Islet of Langerhans (tissue), 1 donor: Measurements from ENCODE around the gene UBXN7.
"Not testable (repeated sequence)": the region's sequence is repeated elsewhere in the genome, so short reads cannot be mapped to it uniquely, and the experiment has no call there.

ENCODE experiments used
- FAIRE-seq: peaks from one replicate; lab custom pipeline; 2011; peaks lifted over from hg19 to GRCh38; lab: Jason Lieb, UNC

UBXN7 gene

GRCh38 chr3:196316799-196317686, 115.2 kb downstream of the UBXN7 start:
- not testable (repeated sequence) for FAIRE-seq

GRCh38 chr3:196315821-196316220, 116.4 kb downstream of the UBXN7 start:
- no peak for FAIRE-seq

GRCh38 chr3:196314597-196314996, 117.6 kb downstream of the UBXN7 start:
- FAIRE-seq: no peak

GRCh38 chr3:196314086-196314485, 118.1 kb downstream of the UBXN7 start:
- FAIRE-seq: not testable (repeated sequence)

- FAIRE-seq: not testable (repeated sequence)
Measured at GRCh38 chr3:196302960-196303359, 129.3 kb downstream of the UBXN7 start.

- FAIRE-seq: not testable (repeated sequence)
Measured at GRCh38 chr3:196302551-196302950, 129.7 kb downstream of the UBXN7 start.

DNA sequence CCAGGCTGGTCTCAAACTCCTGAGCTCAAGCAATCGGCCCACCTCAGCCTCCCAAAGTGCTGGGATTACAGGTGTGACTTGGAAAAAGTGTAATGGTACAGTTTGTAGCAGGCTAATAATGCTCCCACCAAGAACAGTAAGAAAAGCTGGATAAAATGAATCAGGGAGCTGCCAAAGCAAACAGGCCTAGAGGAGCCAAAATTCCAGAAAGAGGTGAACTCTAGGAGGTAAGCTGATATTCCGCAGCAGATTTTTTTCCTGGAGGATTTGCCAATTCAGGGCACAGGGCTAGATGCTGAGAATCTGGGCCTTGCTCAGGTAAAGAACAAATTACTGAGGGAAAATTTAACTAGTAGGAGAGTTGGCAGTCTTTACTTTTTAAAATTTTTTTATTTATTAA, 133.7 kb downstream of the UBXN7 start:
- FAIRE-seq: no peak
